HG02840 (cell line): ENCODE results near the gene COL17A1.

Experiments used
- ATAC-seq: cut with Tn5 transposase; IDR thresholded peaks from one replicate; pipeline ENCODE4 v1.9.1; 2021; ENCODE audit warnings: mild to moderate bottlenecking, moderate library complexity, moderate number of reproducible peaks; ENCODE audit not compliant: unreplicated experiment, low FRiP score

Gene COL17A1

GRCh38 chr10:104098358-104098925 is 12.8 kb upstream of the COL17A1 start:
- ATAC-seq, result no peak

- ATAC-seq, result no peak
Measured at GRCh38 chr10:104096692-104097091, 11.0 kb upstream of the COL17A1 start.

GRCh38 chr10:104092749-104093148 is 7.1 kb upstream of the COL17A1 start:
- ATAC-seq, result no peak

- ATAC-seq, result no peak
Measured at GRCh38 chr10:104090611-104091010, 4.9 kb upstream of the COL17A1 start.

- no peak for ATAC-seq
Measured at GRCh38 chr10:104089621-104090020, 3.9 kb upstream of the COL17A1 start.

GRCh38 chr10:104088239-104088638 is 2.6 kb upstream of the COL17A1 start:
- ATAC-seq, result no peak

GRCh38 chr10:104084482-104085142 is 1.1 kb downstream of the COL17A1 start:
- no peak for ATAC-seq

GRCh38 chr10:104081998-104082397 is 3.7 kb downstream of the COL17A1 start:
- no peak for ATAC-seq

GRCh38 chr10:104080762-104081161 is 4.9 kb downstream of the COL17A1 start:
- ATAC-seq, result no peak

GRCh38 chr10:104077663-104078151 is 8.0 kb downstream of the COL17A1 start:
- ATAC-seq, result no peak

GRCh38 chr10:104077247-104077646 is 8.4 kb downstream of the COL17A1 start:
- ATAC-seq, result no peak

- ATAC-seq, result no peak
Measured at GRCh38 chr10:104076743-104077160, 8.9 kb downstream of the COL17A1 start.

GRCh38 chr10:104074505-104074904 is 11.2 kb downstream of the COL17A1 start:
- no peak for ATAC-seq

GRCh38 chr10:104072786-104073185 is 12.9 kb downstream of the COL17A1 start:
- ATAC-seq, result no peak

GRCh38 chr10:104069613-104070012 is 16.1 kb downstream of the COL17A1 start:
- ATAC-seq, result no peak

GRCh38 chr10:104067525-104067924 is 18.2 kb downstream of the COL17A1 start:
- no peak for ATAC-seq

GRCh38 chr10:104066945-104067344 is 18.7 kb downstream of the COL17A1 start:
- no peak for ATAC-seq

- ATAC-seq, result no peak
Measured at GRCh38 chr10:104065748-104066147, 19.9 kb downstream of the COL17A1 start.

GRCh38 chr10:104061196-104061595 is 24.5 kb downstream of the COL17A1 start:
- no peak for ATAC-seq

GRCh38 chr10:104059364-104059763 is 26.3 kb downstream of the COL17A1 start:
- no peak for ATAC-seq

GRCh38 chr10:104057717-104058116 is 28.0 kb downstream of the COL17A1 start:
- no peak for ATAC-seq

- ATAC-seq, result no peak
Measured at GRCh38 chr10:104056619-104057273, 28.9 kb downstream of the COL17A1 start.
